Endothelial cell (in vitro differentiated cells): ENCODE measurements around the gene PAM. TPM values are rescaled to one million over a fixed set of nuclear protein-coding genes. Genes with fewer than 3 reads are reported as not detected.

ENCODE experiments used
- DNase-seq: peaks from one replicate; pipeline ENCODE4 v3.0.0; 2021; ENCODE audit warnings: low spot score
- H3K27ac Mint-ChIP-seq: one replicate; pipeline ENCODE4 v1.8.0; 2021; ENCODE audit warnings: mixed read lengths, inconsistent platforms; ENCODE audit not compliant: unreplicated experiment
- H3K27me3 Mint-ChIP-seq: one replicate; pipeline ENCODE4 v1.8.0; 2021; ENCODE audit warnings: mild to moderate bottlenecking, moderate library complexity, mixed read lengths, inconsistent platforms; ENCODE audit not compliant: unreplicated experiment
- H3K36me3 Mint-ChIP-seq: one replicate; pipeline ENCODE4 v1.8.0; 2021; ENCODE audit warnings: mild to moderate bottlenecking, low read depth, mixed read lengths, inconsistent platforms; ENCODE audit not compliant: unreplicated experiment
- H3K4me1 Mint-ChIP-seq: one replicate; pipeline ENCODE4 v1.8.0; 2021; ENCODE audit warnings: mild to moderate bottlenecking, mixed read lengths, inconsistent platforms; ENCODE audit not compliant: unreplicated experiment
- H3K4me3 Mint-ChIP-seq: one replicate; pipeline ENCODE4 v1.8.0; 2021; ENCODE audit warnings: mild to moderate bottlenecking, mixed read lengths, inconsistent platforms; ENCODE audit not compliant: unreplicated experiment
- H3K9me3 Mint-ChIP-seq: one replicate; pipeline ENCODE4 v1.8.0; 2021; ENCODE audit warnings: mixed read lengths, inconsistent platforms; ENCODE audit not compliant: unreplicated experiment
- total RNA-seq: library from RNA; stranded (reverse); fragmentation: NEBNext Ultra II Directional; extraction: Animal tissue kit (Norgen Biotek cat#: 25700); gene quantifications from one replicate; pipeline ENCODE4 v1.2.1, GENCODE V29; 2021; ENCODE audit not compliant: unreplicated experiment
- TF ChIP-seq, protein P1 (sequence below): fragments of 200-600 bp; sonication (generic); IDR thresholded peaks from one replicate; pipeline ENCODE4 v1.5.0; 2021; ENCODE audit warnings: antibody characterized with exemption; ENCODE audit not compliant: unreplicated experiment

The PAM gene
- total RNA-seq, 1 donor from 2014 or later = 255 TPM

DNA sequence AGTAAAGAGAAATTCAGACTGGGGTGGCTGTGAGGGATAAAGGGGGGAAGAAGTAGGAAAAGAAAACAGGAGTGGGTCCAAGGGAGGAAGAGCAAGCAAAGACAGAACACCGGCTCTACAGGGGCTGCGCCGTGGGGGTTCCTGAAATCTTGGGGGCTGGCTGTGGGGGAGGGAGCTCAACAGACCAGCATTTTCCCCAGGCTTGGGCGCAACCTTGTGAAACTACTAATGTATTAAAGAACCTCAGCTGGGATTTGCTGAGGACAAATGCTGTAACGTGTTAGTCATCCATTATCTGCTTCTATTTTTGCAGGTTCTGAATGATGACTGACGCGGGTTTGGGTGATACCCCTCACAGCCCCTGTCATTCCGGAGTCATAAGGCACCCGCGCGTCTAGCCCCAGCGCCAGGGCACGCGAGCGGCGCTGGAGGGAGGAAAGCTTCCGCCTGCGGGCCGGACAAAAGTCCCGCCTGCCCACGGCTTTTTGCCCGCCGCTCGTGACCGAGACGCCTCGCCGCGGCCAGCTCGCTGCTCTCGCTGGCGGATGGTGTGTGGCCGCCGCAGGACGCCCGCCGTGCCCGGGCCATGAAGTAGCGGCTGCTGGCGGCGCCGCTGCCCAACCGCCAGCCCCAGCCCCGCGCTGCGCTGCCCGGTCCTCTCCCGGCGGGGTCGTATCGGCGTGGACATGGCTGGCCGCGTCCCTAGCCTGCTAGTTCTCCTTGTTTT, 110.6 kb downstream of the PAM start:
- H3K36me3 Mint-ChIP-seq = peaks cover 7% of the 10 kb centered on the region
- no peaks in the 10 kb centered on the region for H3K9me3 Mint-ChIP-seq
- peaks cover 28% of the 10 kb centered on the region for H3K4me1 Mint-ChIP-seq
- TF ChIP-seq, protein P1, sequence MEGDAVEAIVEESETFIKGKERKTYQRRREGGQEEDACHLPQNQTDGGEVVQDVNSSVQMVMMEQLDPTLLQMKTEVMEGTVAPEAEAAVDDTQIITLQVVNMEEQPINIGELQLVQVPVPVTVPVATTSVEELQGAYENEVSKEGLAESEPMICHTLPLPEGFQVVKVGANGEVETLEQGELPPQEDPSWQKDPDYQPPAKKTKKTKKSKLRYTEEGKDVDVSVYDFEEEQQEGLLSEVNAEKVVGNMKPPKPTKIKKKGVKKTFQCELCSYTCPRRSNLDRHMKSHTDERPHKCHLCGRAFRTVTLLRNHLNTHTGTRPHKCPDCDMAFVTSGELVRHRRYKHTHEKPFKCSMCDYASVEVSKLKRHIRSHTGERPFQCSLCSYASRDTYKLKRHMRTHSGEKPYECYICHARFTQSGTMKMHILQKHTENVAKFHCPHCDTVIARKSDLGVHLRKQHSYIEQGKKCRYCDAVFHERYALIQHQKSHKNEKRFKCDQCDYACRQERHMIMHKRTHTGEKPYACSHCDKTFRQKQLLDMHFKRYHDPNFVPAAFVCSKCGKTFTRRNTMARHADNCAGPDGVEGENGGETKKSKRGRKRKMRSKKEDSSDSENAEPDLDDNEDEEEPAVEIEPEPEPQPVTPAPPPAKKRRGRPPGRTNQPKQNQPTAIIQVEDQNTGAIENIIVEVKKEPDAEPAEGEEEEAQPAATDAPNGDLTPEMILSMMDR = no peak
- DNase-seq = peak; percentile 54
- H3K4me3 Mint-ChIP-seq = peak overlapping the region; percentile 92
- H3K27ac Mint-ChIP-seq = peak overlapping the region; percentile 100
- H3K27me3 Mint-ChIP-seq = no peaks in the 10 kb centered on the region

GRCh38 chr5:102866237-102866600, 111.1 kb downstream of the PAM start:
- Mint-ChIP-seq H3K4me3 (peak overlapping the region; percentile 92), H3K27me3 (no peaks in the 10 kb centered on the region), H3K27ac (peak overlapping the region; percentile 100), H3K36me3 (peaks cover 6% of the 10 kb centered on the region), H3K9me3 (no peaks in the 10 kb centered on the region), H3K4me1 (peaks cover 27% of the 10 kb centered on the region)
- no peak for DNase-seq
- TF ChIP-seq, protein P1 = no peak

DNA sequence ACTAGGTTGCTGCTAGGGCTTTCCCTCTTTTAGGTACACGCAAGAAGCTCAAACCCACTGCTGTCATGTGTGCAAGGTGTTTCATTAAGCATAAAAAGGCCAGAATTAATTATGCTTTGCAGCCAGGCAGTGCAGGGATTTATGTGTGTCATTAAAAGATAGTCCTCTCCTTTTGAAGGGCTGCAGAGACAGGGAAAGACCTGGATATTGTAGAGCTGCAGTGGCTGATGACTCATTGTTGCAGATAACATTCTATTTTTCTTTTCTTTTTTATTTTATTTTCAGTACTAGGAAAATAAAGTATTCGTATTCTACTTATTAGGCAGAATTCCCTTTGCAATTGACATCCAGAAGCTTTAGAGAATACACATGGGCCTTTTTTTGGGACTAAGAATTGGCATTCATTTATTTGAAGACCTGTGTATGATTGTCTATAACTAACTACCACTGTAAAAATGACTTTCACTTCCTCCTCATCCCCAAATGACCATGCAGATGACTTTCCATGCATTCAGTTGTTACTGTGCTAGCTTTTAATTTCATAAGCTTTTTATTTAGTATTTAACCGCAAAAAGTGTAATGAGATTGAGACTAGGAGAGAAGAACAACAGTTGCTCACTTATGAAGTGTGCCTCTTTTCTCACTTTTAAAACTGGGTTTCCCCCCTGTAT, 113.0 kb downstream of the PAM start:
- DNase-seq = no peak
- H3K36me3 Mint-ChIP-seq = peaks cover 4% of the 10 kb centered on the region

DNA sequence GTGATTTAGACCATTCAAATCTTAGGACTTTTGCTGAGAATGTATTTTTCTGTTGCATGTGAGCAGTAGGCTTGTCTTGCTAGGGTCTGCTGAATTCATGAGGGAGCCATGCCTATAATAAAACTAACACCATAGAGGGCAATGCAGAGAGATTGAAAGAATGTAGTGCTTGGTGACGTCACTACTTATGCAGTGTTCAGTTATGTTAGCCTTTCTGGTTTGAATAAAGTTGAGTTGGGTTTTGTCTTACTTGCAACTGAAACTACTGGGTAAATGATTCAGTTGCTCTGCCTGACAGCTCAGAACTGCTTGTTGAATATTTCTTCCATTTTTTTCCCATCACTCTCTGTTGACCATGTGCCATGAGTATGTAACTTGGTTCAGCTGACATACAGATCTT, 114.1 kb downstream of the PAM start:
- H3K27me3 Mint-ChIP-seq = no peaks in the 10 kb centered on the region
- TF ChIP-seq, protein P1 = no peak
- no peak for DNase-seq
- H3K9me3 Mint-ChIP-seq = no peaks in the 10 kb centered on the region
- H3K36me3 Mint-ChIP-seq = peaks cover 8% of the 10 kb centered on the region
- no peak overlapping the region for H3K27ac Mint-ChIP-seq
- peaks cover 15% of the 10 kb centered on the region for H3K4me1 Mint-ChIP-seq
- H3K4me3 Mint-ChIP-seq = no peak overlapping the region

More for the DNA sequence above, 113.0 kb downstream of the PAM start:
- Mint-ChIP-seq H3K27me3 (no peaks in the 10 kb centered on the region), H3K4me1 (peaks cover 17% of the 10 kb centered on the region), H3K27ac (no peak overlapping the region), H3K4me3 (peak overlapping the region; percentile 79), H3K9me3 (no peaks in the 10 kb centered on the region)
- TF ChIP-seq, protein P1 = no peak

DNA sequence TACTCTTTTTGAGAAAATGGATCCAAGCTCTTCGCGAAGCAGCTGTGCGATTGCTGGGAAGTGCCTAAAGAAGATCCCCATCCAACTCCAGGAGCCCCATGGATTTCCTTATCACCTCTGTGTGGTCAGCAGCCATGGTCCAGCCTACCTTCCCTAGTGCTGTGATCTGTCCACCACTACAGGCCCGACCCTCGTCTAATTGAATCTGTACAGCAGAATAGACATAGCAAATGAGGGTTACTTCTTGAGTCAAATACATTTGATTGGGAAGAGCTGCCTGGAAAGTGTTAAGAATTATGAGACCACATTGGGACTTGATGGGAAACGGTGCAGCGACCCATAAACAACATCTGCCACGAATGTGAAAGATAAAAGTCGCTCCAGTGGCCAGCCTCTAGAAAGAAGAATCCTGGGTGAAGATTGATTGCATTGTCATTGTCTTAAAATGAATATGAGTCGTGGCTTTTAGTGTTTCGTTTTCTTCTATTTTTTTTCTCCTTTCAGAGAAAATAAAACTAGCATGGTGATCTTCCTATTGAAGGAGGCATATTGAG, 118.4 kb downstream of the PAM start:
- H3K27ac Mint-ChIP-seq = no peak overlapping the region
- H3K9me3 Mint-ChIP-seq = no peaks in the 10 kb centered on the region
- H3K4me1 Mint-ChIP-seq = peaks cover 8% of the 10 kb centered on the region
- H3K27me3 Mint-ChIP-seq = no peaks in the 10 kb centered on the region
- TF ChIP-seq, protein P1 = no peak
- no peak overlapping the region for H3K4me3 Mint-ChIP-seq
- no peak for DNase-seq
- peaks cover 8% of the 10 kb centered on the region for H3K36me3 Mint-ChIP-seq
